Fibroblast of villous mesenchyme (primary cell): ENCODE data around the gene BET1L. TPM values are rescaled to one million over a fixed set of nuclear protein-coding genes. Genes with fewer than 3 reads are reported as not detected.

Source experiments
- DNase-seq: peaks from one replicate; pipeline ENCODE4 v3.0.0-alpha.2; 2010; ENCODE audit warnings: low read depth
- H3K4me3 ChIP-seq: 2 replicates; pipeline ENCODE4 v1.5.1; 2011; ENCODE audit warnings: low read depth, mild to moderate bottlenecking, low read length
- total RNA-seq: library from RNA; depleted of rRNA; stranded (reverse); fragments of >200 nt; gene quantifications from 2 replicates; pipeline ENCODE4 v1.2.3, GENCODE V29; 2012
- TF ChIP-seq, protein P1 (sequence below): IDR thresholded peaks from 2 replicates; pipeline ENCODE4 v1.5.1; 2012; ENCODE audit warnings: low read depth, mild to moderate bottlenecking, low read length; ENCODE audit not compliant: insufficient read depth

The BET1L gene
- total RNA-seq, 1 donor = 22.0 TPM

DNA sequence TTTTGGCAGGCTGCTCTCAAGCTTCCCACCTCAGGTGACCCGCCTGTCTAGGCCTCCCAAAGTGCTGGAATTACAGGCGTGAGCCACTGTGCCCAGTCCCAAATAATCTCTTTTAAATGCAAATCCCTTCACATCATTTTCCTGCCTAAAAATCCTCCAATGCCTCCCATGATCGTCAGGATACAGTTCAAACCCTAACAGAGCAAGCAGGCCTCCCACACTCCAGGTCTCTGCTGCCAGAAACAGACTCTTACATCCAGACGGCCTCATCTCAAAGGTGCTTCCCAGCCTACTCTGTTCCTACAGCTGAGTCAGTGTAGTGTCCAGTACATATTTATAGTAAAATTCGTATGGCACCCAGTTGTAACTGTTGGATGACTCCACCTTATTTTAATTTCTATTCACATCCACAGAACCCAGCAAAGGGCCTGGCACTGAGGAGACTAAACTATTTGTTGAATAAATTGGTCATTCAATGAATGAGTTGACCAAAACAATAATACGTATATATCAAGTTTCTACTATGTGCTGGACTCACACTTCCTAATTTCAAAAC, 20.7 kb upstream of the BET1L start:
- H3K4me3 ChIP-seq = no peak overlapping the region
- TF ChIP-seq, protein P1, sequence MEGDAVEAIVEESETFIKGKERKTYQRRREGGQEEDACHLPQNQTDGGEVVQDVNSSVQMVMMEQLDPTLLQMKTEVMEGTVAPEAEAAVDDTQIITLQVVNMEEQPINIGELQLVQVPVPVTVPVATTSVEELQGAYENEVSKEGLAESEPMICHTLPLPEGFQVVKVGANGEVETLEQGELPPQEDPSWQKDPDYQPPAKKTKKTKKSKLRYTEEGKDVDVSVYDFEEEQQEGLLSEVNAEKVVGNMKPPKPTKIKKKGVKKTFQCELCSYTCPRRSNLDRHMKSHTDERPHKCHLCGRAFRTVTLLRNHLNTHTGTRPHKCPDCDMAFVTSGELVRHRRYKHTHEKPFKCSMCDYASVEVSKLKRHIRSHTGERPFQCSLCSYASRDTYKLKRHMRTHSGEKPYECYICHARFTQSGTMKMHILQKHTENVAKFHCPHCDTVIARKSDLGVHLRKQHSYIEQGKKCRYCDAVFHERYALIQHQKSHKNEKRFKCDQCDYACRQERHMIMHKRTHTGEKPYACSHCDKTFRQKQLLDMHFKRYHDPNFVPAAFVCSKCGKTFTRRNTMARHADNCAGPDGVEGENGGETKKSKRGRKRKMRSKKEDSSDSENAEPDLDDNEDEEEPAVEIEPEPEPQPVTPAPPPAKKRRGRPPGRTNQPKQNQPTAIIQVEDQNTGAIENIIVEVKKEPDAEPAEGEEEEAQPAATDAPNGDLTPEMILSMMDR = no peak
- DNase-seq = no peak

GRCh38 chr11:225734-226453, 18.7 kb upstream of the BET1L start:
- TF ChIP-seq, protein P1 = no peak
- no peak overlapping the region for H3K4me3 ChIP-seq
- DNase-seq = no peak

- TF ChIP-seq, protein P1 = no peak
- DNase-seq = no peak
These were observed 17.2 kb upstream of the BET1L start for GRCh38 chr11:224424-224823.

DNA sequence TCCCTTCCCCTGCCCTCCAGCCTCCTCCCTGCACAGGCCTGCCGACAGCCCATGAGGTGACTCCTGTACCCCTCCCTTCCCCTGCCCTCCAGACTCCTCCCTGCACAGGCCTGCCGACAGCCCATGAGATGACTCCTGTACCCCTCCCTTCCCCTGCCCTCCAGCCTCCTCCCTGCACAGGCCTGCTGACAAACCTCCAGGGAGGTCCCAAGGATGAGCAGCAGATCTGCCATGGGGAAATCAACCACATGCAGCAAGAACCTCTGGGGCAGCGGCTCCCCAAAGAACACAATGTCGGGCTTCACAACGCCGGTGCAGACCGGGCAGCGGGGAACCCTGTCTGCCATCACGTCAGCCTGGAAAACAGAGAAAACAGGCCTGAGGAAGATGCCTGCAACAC, 16.7 kb upstream of the BET1L start:
- H3K4me3 ChIP-seq = no peak overlapping the region
- TF ChIP-seq, protein P1 = no peak
- no peak for DNase-seq

More at GRCh38 chr11:224424-224823, 17.2 kb upstream of the BET1L start:
- no peak overlapping the region for H3K4me3 ChIP-seq

- no peak for DNase-seq
- no peak overlapping the region for H3K4me3 ChIP-seq
These were observed 16.0 kb upstream of the BET1L start for GRCh38 chr11:223026-223789.

DNA sequence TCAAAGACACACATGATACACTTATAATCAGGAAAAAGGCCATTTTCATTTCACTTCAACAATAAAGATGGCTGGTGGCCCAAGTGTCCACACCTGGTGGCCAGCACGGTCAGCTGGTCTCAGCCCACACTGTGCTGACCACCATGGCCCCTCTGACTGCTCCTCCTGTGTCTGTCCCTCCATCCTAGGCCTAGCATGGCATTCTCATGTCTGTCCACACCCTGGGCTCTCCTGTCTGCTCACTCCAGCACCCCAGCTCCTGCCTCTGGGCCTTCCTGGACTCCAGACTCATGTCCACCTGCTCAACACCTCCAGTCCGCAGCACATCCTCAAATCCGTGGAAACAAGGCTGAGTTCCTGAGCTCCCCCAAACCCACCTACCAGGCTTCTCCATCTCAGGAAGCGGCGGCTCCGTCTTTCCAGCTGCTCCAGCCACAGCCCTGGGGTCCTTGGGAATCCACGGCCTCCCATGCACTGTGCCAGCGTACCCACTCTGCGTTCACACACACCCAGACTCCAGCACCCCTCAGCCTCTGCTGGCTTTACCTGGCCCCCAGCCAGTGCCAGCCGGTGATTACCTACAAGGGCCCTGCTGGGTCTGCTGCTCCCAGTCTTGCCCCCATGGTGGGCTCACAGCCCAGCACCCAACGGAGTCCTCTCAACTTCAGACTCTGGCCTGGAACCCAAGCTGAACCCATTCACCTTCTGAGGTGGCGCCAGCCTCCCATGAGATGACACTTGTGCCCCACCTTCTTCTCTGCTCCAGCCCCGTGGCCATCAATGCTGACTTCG, 15.0 kb upstream of the BET1L start:
- TF ChIP-seq, protein P1 = no peak
- no peak for DNase-seq
- no peak overlapping the region for H3K4me3 ChIP-seq

More at GRCh38 chr11:223026-223789, 16.0 kb upstream of the BET1L start:
- TF ChIP-seq, protein P1 = no peak
